ENCODE data around the gene PHC3.

The PHC3 gene

DNA sequence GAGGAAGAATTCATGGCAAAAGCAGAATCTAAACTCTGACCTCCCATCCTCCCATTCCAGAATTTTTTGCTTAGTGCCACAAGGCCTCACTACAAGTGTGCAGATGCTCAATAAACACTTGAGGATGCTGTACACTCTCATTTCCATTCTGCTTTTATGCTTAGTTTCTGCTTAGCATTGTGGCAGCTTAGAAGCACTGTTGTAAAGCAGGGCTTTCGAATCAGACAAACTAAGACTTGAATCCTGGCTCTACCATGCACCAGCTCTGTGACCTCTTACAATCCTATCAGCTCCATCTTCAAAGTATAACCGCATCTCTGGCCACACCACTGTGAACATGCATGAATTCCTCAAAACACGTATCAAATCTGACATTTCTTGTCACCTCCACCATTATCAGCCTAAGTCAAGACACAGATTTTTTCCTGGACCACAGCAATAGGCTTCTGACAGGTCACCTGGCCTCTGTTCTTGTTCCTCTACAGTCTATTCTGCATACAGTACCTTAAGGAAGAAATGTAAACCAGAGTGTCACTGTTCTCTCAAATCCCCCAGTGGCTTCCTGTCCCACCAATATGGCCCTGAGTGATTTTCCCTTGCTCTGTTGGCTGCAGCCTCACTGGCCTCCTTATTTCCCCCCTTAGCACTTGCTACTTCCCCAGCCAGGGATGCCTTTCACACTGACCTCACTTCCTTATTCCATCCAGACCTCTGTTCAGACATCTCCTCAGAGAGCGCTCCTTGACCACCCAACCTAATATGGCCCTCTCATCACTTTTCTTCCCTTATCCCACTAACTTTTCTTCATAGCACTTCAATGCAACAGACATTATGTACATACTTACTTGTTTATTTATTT is 8.1 kb upstream of the PHC3 start:
- DNase-seq: no peak

DNA sequence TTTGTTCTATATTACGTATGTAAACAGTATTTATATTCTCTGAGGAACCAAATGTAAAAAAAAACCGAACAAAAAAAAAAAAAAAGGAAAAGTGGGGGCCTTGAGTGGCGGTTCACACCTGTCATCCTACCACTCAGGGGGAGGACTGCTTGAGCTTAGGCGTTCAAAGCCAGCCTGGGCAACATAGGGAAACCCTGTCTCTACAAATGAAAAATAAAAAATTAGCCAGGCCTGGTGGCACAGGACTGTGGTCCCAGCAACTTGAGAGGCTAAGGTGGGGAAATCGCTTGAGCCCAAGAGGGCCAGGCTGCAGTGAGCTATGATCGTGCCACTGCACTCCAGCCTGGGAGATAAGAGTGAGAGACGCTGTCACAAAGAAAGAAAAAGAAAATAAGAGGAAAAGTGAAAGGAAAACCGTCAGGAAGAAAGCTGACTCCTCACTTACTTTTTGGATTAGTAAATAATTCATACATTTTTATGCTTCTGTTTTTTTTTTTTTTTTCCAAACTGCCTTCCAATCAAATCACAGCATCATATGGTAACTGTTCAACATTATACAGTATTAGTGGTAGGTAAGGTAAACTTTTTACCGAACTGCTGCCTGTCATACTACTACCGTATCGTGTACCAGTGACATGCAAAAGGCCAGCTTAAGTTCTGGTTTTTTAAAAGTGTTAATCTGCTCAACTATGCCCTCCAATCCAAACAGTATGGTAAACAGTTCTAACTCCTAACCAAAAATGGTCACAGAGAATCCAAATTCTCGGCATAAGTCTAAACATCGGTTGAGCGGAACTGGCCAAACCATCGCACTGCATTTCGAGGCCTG is 1.2 kb downstream of the PHC3 start:
- DNase-seq: no peak

DNA sequence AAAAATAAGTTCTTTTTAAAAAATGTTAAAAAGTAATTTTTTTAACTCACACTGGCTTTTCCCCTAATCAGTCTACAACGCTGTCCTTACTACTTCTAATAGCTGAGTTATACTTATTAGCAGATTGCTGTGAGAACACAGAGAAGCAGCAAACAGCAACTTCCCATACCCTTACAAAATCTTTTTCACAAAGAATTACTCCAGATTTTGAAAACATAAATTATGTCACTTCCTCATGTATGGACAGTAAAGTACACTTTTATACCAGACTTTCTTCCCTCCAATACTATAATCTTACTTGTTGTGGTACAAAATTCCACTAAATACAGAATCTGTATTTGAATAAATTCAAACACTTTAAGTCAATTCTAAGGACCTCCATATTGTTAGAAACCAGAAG is 2.1 kb downstream of the PHC3 start:
- no peak for DNase-seq

DNA sequence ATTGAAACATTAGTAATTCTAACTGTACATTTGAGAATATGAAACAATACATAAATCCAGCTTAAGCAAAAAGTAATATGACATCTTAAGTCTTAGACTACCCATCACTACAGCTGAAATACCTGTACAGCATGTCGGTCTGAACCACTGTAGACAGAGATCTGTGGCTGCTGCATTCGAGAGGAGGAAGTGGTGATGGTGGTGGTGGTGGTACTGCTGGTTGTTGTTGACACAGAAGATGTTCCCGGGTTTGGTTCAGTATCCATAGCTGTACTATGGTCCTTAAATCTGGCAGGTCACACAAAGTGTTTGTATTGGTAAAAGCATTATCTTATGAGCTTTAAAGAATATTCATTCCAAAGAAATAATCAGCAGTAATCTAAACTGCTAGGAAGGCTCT is 2.9 kb downstream of the PHC3 start:
- no peak for DNase-seq

DNA sequence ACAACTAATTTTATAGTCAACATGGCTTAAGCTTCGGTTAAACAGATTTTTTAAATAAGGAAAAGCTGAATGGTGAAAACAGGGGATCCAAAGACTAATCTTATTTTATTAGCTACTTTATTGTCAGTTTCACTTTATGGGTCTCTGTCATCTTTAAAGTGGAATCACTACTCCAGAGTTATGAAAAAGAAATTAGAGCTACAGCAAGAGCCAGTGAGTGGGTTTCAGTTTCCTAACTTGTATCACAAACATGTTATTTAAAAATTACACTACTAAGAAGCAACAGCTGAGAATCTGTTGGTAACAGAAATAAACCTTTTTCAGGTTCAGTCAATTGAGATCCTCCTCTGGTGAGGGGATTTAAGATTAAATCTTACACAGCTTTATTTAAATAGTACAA is 10.0 kb downstream of the PHC3 start:
- DNase-seq: no peak

DNA sequence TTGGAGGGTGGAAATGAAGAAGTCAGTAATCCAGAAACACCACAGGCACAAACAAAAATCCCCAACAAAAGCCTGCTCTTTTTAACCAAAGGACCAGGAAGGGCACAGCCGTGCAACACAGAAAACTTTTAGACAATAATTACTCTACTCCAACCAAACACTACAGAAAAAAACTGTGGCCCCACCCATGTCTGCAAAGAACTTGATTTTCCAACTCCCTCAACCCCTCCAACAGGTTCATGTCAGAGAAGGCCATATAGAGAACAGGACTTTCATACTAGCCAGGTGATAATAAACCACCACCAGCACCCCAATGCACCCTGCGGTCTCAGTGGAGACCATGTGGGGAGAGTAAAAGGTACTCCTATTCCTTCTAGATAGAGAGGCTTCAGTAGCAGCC is 16.8 kb downstream of the PHC3 start:
- no peak for DNase-seq

DNA sequence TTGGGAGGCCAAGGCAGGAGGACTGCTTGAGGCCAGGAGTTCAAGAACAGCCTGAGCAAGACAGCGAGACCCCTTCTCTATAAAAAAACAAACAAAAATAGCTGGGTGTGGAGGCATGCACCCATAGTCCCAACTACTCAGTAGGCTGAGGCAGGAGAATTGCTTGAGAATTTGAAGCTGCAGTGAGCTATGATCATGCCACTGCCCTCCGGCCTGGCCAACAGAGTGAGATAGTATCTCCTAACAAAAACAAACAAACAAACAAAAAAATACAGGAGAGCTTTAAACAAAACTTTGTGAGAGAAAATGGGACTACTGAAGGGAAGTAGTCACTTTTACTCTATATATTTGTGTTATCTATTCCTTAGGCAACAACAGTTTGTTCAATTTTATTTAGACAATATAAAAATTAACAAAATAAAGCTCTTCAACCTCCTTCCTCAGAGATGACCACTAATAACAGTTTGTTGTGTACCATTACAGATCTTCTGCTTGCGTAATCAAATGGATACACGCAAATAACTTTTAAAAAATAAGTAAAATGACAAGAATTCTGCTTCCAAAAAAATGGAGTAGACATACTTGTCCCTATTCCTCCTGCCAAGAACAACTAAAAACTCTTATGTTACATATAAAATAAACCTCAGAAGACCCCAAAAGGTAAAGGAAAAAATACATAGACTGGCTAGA is 17.4 kb downstream of the PHC3 start:
- DNase-seq: no peak

DNA sequence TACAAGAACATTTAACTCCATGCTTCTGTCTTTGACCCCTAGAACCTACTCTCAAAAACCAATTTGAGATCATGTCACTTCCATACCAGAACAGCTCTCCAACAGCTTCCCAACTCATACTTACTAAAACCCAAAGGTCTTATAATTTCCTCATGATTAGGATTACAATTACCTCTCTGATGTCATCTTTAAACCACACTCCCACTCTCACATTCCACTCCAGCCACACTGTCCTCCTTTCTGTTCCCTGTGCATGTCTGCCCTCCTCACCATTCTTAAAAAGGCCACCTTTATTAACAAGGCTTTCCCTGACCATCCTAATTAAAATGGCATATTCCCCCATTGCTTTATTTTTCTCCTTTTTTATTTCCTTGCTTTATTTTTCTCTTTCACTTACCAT is 18.9 kb downstream of the PHC3 start:
- no peak for DNase-seq

DNA sequence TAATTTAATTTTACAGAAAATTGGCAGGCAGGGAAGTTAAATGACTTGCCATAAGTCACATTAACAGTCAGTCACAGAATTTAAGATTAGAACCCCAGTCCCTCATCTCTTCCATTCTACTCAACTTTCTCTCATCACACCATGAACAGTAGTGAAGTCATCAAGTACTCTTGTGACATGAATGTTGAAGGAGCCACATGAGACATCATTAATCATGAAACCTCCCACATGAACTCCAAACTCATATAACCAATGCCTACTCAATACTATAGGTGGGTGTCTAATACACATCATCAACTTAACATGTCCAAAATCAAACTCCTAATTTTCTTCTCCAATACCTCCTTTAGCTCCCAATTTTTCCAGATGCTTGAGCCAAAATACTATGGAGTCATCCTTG is 19.5 kb downstream of the PHC3 start:
- no peak for DNase-seq

DNA sequence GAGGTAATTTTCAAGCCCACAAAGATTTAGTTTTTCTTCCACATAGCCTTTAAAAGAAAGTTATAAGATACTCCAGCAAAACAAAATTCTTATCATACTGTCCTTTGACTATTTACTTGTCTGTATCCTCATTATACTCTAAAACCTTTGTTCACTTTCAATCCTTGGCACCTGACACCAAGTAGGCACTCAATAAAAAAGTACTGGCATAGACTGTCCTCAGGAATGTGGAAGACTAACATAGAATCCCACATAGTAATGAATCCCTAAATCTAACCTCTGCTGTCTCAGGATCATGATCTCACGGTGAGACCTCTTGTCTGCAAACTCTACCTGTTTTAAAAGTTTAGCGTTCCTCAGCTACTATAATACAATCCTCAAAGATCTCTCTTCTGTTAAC is 21.6 kb downstream of the PHC3 start:
- DNase-seq: no peak

DNA sequence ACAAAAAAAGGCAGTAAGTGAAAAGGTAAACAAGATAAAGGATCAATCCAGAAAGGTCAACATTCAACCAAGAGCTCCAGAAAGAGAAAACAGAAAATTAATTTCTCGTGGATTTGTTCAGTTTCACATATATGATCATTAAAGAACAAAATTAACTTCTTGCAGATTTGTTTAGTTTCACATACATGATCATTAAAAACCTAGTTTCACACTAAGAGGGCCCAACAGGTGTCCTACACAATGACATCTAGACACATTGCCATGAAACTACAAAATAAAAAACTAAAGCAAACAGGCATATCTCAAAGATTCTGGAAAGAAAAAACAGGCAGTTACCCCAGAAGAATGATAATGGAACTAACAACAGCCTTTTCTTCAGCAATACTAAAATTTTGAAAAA is 22.1 kb downstream of the PHC3 start:
- DNase-seq: no peak

DNA sequence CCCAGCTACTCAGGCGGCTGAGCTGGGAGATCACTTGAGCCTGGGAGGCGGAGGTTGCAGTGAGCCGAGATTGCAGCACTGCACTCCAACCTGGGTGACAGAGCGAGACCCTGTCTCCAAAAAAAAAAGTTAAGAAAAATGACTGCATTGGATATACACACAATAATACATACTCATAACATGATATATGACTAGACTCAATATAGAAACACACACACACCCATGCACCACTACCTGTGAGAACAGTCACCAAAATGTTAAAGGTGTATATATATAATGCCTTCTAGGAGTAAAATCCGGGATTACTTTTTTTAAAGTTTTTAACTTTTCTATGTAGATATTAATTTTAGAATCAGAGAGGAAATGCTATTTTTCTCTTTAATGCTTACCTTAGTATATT is 25.9 kb downstream of the PHC3 start:
- no peak for DNase-seq

DNA sequence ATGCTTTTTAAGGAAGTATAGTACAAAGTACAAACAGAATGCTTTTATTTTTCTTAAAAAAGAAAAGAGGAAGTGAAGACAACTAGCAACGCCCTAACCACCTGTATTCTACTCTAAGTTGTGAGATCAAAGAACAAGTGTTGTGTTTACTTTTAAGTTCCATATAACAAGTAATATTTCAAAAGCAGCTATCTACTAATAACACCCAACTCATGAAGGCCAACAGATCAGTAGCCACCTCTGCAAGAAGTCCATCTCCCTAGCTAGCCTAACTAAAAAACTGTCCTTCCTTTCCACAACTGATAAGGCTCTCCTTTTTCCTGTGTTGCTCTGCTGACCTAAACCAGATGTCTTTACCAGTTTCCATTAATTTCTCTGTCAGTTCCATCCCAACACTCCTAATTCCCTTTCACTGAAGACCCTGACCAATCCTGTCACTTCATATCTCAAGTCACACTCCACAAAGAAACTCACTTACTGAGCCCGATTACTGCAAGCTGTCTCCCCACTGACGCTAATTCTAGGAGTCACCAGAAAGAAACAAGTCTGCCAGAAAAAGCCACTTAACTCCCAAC is 26.9 kb downstream of the PHC3 start:
- DNase-seq: no peak

DNA sequence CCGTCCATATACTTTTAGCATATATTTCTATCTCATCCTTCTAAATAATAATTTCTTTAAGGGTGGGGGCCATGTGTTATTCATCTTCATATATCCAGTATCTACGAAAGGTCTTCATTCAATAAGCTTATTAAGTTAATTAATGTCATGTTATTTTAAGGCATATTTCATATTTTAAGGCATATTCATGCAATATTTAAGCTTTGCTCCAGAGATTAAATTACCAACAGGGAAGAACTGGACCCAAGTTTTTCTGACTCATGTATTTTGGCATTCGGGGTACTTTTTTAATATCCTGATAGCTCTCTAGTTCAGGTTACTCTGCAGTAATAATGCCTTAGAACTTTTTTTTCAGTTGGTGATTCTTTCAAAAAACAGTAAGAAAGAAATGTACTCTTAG is 27.4 kb downstream of the PHC3 start:
- DNase-seq: no peak

DNA sequence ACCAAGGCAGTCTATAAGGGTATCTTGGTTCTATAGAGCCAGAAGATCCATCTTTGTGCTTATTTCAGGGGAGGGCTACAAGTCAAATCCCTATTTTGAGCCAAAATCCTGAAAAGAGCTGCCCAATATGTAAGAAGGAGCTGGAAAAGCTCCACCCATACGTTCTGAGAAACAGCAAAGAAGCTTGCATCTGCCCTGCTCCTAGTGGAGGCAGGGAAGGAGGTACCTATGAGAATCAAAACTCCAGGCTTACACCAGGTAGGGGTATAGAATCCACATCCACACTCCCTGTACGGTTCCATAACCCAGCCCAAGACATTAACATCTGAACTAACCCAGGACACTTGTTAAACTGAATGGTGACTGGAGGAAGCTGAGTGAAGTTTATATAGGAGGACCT is 30.0 kb downstream of the PHC3 start:
- no peak for DNase-seq

DNA sequence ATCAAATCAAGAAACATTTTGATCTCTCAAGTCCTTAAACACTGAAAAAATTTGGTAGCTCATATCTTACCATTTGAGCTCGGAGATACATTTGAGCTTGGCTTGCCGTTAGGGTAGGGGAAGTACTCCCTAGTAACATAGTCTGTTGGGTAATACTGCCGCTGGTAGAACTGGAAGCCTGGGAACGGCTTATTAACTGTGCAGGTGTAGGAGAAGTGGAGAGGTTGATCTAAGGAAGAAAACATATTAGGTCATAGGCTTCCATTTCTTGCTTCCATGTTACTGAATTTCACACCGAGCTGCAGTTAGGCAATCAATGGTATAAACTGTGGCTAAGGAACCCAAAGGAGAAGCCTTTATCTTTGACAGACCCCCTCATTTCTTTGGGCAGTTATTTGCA is 32.5 kb downstream of the PHC3 start:
- no peak for DNase-seq

DNA sequence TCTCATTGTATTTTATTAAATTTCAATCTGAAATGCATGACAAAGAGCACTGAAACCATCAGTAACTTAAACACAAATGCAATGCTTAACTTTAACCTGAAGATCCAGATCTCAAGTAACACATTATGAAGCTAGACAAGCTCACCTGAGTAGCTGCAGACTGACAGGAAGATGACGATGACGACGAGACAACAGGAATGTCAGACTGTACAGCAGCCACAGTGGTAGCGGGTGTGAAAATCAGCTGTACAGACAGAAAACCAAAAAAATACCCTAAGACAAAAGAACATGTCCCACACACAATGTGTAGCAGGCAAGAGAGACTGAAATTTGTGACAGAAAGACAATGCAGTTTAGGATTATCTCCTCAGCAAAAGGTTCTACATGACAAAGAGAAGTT is 36.3 kb downstream of the PHC3 start:
- no peak for DNase-seq

DNA sequence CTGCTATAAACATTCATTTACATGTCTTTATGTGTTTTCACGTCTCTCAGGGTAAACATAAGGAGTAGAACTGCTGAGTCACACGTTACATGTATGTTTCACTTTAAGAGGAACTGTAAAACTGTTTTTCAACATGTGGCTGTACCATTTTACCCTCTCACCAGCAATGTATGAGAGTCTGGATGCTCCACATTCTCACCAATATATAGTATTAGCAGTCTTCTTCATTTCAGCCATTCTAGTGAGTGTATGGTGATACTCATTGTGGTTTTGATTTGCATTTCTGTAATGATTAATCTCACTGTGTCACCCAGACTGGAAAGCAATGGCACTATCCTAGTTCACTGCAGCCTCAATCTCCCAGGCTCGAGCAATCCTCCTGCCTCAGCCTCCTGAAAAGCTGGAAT is 37.1 kb downstream of the PHC3 start:
- DNase-seq: no peak

DNA sequence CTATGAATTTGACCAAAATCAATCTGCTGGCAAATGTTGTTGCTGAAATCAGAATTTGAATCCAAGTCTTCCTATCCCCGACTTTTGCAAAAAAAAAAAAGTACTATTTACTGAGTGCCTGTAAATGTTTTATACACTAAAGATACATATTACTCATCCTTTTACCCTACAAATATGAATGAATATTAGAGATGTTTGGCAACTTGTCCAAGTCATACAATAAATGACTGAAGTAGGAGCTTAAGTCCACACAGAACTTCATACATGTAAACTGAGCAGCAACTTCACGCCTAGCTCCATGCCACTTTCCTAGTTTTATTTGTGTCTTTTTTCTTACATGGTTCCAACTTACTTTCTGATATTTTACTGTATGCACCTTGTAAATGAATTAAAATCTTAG is 39.2 kb downstream of the PHC3 start:
- no peak for DNase-seq

DNA sequence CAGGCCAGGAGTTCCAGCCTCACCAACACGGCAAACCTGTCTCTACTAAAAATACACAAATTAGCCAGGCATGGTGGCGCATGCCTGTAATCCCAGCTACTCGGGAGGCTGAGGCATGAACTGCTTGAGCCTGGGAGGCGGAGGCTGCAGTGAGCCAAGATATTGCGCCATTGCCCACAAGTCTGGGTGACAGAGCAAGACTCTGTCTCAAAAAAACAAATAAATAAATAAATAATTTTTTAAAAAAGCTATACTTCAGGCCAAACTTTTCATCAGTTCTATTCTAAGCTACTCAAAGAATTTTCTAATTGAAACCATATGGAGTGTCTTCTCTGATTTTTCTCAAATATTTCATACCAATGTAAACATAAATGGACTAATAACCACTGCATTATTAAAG is 43.5 kb downstream of the PHC3 start:
- DNase-seq: no peak

DNA sequence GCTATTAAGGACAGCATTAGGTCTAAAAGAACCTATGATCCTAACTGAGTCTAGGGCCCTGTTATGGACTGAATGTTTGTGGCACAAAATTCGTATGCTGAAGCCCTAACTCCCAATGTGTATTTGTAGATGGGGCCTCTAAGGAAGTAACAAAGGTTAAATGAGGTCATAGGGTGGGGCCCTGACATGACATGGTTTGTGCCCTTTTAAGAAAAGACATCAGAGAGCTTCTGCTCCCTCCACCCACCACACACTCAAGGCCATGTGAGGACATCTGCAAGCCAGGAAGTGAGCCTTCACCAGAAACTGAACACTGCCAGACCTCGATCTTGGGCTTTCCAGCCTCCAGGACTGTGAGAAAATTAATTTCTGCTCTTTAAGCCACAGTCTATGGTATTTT is 49.2 kb downstream of the PHC3 start:
- DNase-seq: no peak

DNA sequence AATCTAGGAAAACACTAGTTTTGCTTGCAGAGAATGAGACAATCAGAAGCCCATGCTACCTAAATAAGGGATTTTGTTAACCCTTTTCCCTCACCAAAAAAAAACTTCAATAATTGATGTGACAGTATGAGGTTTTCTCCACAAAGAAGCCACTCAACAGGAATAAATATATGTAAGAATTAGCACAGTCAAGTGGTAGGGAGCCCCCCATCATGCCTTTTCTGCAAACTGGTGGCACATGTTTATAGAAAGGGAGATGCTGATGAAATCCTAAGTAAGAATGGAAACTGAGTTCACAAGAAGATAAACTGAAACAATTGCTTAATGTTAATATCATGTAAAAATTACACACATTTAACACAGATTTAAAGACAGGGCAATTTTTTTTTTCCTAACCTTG is 51.0 kb downstream of the PHC3 start:
- DNase-seq: no peak

DNA sequence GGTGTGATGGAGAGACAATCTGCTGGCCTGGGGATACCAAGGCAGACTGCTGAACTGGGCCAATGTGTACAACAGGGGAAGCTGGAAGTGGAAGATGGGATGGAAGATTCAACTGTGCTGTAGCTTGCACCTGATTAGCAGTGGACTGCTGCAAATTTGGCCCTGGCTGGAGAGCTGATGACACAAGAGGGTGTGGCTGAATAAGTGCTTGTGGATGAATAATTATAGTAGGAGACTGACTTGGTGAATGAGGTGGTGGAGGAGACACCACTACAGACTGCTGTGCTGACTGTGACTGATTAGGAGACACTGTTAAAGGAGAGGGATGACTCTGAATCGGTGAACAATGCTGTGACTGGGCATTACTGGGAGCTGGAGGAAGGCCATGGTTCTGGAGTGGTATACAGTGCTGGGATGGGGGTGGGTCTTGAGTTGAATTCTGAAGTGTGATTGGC is 52.5 kb downstream of the PHC3 start:
- no peak for DNase-seq

All from activated CD8-positive, alpha-beta memory T cell treated with anti-CD3 and anti-CD28 coated beads, Interleukin-2, amount 50 U/mL, for 48 hours (primary cell).